HUES48 (cell line): ENCODE results near the gene LONRF3.
"Not testable (repeated sequence)": the region's sequence is repeated elsewhere in the genome, so short reads cannot be mapped to it uniquely, and the experiment has no call there.

ENCODE experiments used
- H3K27ac ChIP-seq: one replicate; pipeline ENCODE4 v1.7.0; 2013; ENCODE audit warnings: low read depth, low read length, inconsistent platforms
- H3K27me3 ChIP-seq: 2 replicates; pipeline ENCODE4 v1.6.1; 2013; ENCODE audit warnings: mild to moderate bottlenecking, low read length; ENCODE audit not compliant: control insufficient read depth, insufficient read depth
- H3K36me3 ChIP-seq: 2 replicates; pipeline ENCODE4 v1.6.1; 2013; ENCODE audit warnings: low read length; ENCODE audit not compliant: control insufficient read depth, insufficient read depth
- H3K4me1 ChIP-seq: 2 replicates; pipeline ENCODE4 v1.6.1; 2013; ENCODE audit warnings: mild to moderate bottlenecking, low read length; ENCODE audit not compliant: control insufficient read depth, insufficient read depth
- H3K4me3 ChIP-seq: 2 replicates; pipeline ENCODE4 v1.5.1; 2013; ENCODE audit warnings: mild to moderate bottlenecking, low read depth, low read length
- H3K9ac ChIP-seq: 2 replicates; pipeline ENCODE4 v1.6.1; 2013; ENCODE audit warnings: mild to moderate bottlenecking, low read depth, low read length, moderate library complexity
- H3K9me3 ChIP-seq: 2 replicates; pipeline ENCODE4 v1.6.1; 2013; ENCODE audit warnings: low read length; ENCODE audit not compliant: control insufficient read depth, insufficient read depth

The LONRF3 gene

DNA sequence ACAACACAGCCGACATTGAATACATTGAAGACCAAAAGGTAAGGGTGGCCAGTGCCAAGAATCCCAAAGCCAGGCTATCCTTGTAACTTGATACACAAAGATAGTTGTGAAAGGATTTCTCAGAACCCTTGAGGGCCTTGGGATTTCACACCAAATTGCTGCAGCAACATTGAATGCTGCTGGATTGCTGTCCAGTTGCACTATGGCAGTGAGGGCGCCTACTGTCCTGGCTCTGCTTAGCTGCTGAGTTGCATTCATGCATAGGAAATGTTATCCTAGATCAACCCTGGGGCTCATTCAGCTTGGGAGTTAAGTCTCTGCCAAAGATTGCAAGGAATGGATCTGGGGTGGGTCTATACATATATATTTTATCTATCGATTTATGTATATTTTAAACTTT, 38.7 kb downstream of the LONRF3 start:
- no peak overlapping the region for H3K4me3 ChIP-seq
- H3K9ac ChIP-seq = no peak overlapping the region
- H3K27ac ChIP-seq = no peak overlapping the region
- no peaks in the 10 kb centered on the region for H3K9me3 ChIP-seq
- no peaks in the 10 kb centered on the region for H3K36me3 ChIP-seq
- 0 out of 2 replicates have a peak, but pooled peaks cover 5% of the 10 kb centered on the region for H3K27me3 ChIP-seq
- no peaks in the 10 kb centered on the region for H3K4me1 ChIP-seq

DNA sequence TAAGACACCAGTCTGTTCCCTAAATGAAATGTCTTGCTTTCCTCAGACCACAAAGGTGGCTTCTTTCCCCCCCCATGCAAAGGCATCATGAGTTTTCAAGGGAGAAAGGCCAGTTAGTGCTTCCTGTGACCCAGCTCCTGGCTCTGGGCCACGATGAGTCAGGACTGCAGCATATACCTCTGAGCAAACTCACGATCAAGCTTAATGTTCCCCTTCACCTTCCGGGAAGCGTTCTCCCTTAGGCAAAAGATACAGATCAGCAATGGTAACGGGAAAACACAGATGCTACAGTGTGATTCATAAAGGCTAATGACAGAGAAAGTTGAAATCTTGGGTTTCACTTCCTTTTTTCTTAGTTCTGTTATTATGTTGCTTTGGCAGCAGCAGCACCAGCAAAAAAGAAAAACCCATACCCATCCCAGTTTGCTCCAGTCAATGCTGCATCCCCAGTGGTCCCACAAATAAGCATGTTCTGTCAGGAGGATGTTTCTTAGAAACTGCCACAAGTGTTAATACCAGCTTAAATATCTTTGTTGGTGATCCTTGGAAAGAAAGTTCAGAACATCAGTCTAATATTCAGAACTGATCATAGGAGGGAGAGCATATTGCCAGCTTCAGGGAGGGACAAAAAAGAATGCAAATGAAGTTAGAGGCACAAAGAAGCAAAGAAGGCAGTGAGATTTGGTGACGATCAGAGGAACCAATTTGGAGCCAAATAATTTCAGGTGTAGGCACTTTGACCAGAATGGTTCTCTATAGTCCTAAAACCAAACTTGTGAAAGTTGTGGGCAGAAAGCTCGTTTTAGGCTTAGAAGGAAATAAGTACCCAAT, 41.2 kb downstream of the LONRF3 start:
- no peaks in the 10 kb centered on the region for H3K4me1 ChIP-seq
- 0 out of 2 replicates have a peak, but pooled peaks cover 5% of the 10 kb centered on the region for H3K27me3 ChIP-seq
- H3K9me3 ChIP-seq = no peaks in the 10 kb centered on the region
- H3K4me3 ChIP-seq = no peak overlapping the region
- H3K9ac ChIP-seq = no peak overlapping the region
- no peak overlapping the region for H3K27ac ChIP-seq
- H3K36me3 ChIP-seq = no peaks in the 10 kb centered on the region

DNA sequence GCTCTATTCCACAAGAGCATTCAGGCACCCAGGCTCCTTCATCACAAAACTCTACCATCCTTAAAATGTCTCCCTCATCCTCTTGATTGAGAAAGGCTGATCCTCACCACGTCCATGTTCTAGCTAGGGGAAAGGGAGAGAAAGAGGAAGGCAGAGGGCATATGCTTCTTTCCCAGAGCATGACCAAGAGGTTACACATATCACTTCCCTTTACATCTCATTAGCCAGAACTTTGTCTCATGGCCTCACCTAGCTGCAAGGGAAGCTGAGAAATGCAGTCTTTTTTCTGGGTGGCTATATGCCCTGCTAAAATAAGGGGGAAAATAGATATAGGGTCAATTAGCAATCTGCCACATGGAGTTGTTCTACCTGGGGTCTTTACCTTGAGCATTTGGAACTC, 42.7 kb downstream of the LONRF3 start:
- no peak overlapping the region for H3K27ac ChIP-seq
- H3K27me3 ChIP-seq = no peaks in the 10 kb centered on the region
- no peak overlapping the region for H3K4me3 ChIP-seq
- H3K9ac ChIP-seq = no peak overlapping the region
- H3K36me3 ChIP-seq = no peaks in the 10 kb centered on the region
- H3K4me1 ChIP-seq = no peaks in the 10 kb centered on the region
- no peaks in the 10 kb centered on the region for H3K9me3 ChIP-seq

DNA sequence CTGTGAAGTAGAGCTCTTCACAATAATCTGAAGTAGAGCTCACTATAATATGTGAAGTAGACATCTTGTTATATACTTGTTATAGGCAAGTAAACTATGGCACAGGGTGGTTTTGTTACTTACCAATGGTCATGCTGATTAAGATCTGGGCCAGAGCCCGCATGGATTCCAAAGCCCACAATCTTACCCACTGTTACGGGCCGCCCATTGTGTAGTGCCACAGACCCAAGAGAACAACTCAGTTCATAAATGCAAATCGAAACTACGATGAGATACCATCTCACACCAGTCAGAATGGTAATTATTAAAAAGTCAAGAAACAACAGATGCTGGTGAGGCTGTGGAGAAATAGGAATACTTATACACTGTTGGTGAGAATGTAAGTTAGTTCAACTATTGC, 51.5 kb downstream of the LONRF3 start:
- Histone ChIP-seq H3K4me1 (no peaks in the 10 kb centered on the region), H3K27ac (no peak overlapping the region), H3K27me3 (no peaks in the 10 kb centered on the region), H3K9me3 (no peaks in the 10 kb centered on the region; the same call in 1 of the 2 replicates), H3K36me3 (no peaks in the 10 kb centered on the region), H3K4me3 (no peak overlapping the region), H3K9ac (no peak overlapping the region)

DNA sequence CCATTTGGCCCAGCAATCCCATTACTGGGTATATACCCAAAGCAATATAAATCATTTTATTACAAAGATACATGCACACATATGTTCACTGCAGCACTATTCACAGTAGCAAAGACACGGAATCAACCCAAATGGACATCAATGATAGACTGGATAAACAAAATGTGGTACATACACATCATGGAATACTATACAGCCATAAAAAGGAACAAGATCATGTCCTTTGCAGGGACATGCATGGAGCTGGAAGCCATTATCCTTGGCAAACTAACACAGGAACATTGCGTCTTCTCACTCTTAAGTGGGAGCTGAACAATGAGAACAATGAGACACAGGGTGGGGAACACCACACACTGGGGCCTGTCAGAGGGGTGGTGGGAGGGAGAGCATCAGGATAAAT, 51.9 kb downstream of the LONRF3 start:
- H3K9ac ChIP-seq, H3K9me3 ChIP-seq, H3K36me3 ChIP-seq: not testable (repeated sequence)

DNA sequence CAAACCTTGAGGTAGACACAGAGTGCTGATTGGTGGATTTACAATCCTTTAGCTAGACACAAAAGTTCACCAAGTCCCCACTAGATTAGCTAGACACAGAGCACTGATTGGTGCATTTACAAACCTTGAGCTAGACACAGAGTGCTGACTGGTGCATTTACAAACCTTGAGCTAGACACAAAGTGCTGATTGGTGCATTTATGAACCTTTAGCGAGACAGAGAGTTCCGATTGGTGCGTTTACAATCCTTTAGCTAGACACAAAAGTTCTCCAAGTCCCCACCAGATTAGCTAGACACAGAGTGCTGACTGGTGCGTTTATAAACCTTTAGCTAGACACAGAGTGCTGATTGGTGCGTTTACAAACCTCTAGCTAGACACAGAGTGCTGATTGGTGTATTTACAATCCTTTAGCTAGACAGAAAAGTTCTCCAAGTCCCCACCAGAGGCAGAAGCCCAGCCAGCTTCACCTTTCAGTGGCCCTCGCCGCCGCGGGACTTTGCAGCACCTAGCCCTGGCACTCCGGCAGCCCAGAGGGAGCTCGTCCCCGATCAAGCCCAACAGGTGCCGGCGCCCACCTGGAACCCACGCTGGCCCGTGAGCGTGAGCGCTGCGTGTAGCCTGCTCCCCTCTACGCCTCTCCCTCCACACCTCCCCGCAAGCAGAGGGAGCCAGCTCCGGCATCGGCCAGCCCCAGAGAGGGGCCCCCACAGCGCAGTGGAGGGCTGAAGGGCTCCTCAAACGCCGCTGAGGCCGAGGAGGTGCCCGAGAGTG, 53.7 kb downstream of the LONRF3 start:
- not testable (repeated sequence) for H3K27ac ChIP-seq, H3K4me1 ChIP-seq

More for the DNA sequence above, 51.9 kb downstream of the LONRF3 start:
- H3K27me3 ChIP-seq, H3K4me1 ChIP-seq, H3K27ac ChIP-seq, H3K4me3 ChIP-seq: not testable (repeated sequence)

DNA sequence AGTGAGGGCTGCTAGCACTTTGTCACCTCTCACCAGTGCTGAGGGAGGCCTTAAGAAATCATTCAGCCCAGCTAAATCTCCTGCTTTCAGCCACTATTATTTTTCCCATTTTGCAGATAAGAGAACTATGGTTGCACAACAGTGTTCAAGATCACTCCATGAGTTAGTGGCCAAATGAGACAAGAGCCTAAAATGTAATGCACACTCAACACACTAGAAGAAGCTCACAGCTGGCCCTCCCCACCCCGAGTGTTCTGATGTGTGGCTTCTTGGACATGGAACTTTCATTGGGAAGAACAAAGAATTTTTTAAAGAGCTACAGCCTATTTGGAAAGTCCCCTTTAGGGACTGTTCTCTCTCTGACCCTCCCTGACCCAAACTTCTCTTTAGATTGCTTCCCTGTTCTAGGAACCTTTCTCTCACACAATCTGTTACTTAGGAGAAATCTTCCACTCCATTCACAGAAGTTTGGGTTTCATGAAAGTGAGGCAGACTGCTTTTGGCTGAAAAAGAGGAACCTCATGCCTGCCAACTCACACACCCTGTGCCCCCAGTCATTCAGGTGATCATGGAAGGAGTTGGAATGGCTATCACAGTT, 54.4 kb downstream of the LONRF3 start:
- no peak overlapping the region for H3K4me3 ChIP-seq
- no peak overlapping the region for H3K9ac ChIP-seq
- peaks cover 7% of the 10 kb centered on the region for H3K9me3 ChIP-seq
- H3K27ac ChIP-seq = no peak overlapping the region
- no peaks in the 10 kb centered on the region for H3K4me1 ChIP-seq
- H3K27me3 ChIP-seq = no peaks in the 10 kb centered on the region
- no peaks in the 10 kb centered on the region for H3K36me3 ChIP-seq

More for the DNA sequence above, 53.7 kb downstream of the LONRF3 start:
- not testable (repeated sequence) for H3K9me3 ChIP-seq, H3K36me3 ChIP-seq, H3K27me3 ChIP-seq, H3K9ac ChIP-seq, H3K4me3 ChIP-seq

DNA sequence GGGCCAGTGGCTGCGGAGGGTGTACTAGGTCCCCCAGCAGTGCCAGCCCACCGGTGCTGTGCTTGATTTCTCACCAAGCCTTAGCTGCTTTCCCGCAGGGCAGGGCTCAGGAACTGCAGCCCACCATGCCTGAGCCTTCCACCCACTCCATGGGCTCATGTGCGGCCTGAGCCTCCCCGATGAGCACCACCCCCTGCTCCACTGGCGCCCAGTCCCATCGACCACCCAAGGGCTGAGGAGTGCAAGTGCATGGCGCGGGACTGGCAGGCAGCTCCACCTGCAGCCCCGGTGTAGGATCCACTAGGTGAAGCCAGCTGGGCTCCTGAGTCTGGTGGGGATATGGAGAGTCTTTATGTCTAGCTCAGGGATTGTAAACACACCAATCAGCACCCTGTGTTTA, 55.2 kb downstream of the LONRF3 start:
- H3K9me3 ChIP-seq = peaks cover 14% of the 10 kb centered on the region
- H3K27me3 ChIP-seq, H3K4me3 ChIP-seq, H3K36me3 ChIP-seq, H3K9ac ChIP-seq, H3K27ac ChIP-seq, H3K4me1 ChIP-seq: not testable (repeated sequence)

DNA sequence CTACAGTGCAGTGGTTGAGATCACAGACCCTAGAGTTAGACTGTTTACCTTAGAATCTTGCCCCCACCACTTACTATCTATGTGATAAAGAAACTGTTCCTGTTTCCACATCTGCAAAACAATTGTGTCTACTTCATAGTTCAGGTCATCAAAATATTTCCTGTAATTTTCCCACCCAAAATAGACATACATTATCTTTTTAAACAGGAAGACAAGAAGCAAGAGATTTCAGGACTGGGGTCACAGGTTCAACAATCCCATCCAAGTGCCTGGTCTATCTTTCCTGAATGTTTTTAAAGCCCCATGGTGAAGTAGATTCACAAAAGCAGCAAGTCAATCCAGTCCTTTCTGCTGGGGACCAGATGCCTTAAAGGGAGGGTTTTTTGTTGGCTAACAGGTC, 56.6 kb downstream of the LONRF3 start:
- Histone ChIP-seq H3K27ac (no peak overlapping the region), H3K4me3 (no peak overlapping the region), H3K9me3 (peaks cover 17% of the 10 kb centered on the region), H3K4me1 (no peaks in the 10 kb centered on the region), H3K27me3 (no peaks in the 10 kb centered on the region), H3K9ac (no peak overlapping the region), H3K36me3 (no peaks in the 10 kb centered on the region)

DNA sequence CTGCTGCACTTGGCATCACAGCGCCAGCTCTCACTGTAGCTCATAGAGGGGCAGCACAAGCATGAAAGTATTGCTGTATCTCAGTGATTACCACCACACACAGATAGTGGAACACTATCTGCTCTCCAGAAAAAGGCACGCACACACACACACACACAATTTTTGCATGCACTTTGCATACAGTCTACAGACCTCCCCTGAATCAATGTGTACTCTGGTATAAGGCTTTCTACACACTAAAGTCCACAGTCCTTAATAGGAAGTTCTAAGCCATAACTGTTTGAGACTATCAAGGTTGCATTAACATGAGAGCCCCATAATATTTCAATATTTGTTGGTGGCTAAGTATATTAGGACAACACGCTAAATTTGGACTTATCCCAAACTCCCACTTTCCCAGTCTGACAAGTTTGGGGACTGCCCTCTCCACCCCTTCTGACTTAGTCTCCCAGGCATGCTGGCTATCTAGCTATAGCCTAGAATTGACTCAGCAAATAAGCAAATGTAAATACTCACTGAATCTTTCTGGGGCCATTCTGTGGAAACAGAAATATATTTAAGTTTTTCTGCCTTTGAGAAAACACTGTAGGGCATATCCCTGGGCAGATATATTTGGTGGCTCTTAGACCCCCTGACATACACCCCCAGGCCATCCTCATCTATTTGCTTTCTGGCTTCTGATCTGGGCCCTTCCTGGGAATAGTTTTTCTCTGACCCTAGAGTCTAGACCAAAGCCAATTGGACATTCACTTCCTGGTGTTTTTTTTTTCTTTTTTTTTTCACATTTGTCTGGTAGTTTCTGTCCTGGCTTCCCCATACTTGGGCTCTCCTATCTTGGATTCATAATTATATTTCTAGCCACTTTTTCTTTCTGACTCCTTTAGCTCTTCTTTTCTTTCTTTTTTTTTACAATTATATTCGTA, 62.0 kb downstream of the LONRF3 start:
- no peak overlapping the region for H3K9ac ChIP-seq
- H3K4me1 ChIP-seq = no peaks in the 10 kb centered on the region
- H3K4me3 ChIP-seq = no peak overlapping the region
- H3K9me3 ChIP-seq = peaks cover 17% of the 10 kb centered on the region
- H3K27ac ChIP-seq = no peak overlapping the region
- no peaks in the 10 kb centered on the region for H3K27me3 ChIP-seq
- H3K36me3 ChIP-seq = no peaks in the 10 kb centered on the region
